ENCODE results near the gene SNAI3.

Gene SNAI3

DNA sequence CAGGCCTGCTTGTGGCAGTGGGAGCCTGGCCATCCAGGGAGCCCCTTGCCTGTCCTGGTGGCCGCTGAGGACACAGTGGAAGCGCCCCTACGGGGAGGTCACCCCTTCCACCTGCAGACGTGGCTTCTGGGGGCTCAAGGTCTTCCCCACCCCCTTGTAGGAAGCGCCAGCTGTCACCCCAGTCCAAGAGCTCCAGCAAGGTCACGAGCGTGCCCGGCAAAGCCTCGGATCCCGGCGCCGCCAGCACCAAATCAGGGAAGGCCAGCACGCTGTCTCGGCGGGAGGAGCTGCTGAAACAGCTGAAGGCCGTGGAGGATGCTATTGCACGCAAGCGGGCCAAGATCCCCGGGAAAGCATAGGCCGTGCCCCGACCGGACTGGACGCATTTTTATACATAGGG is 55.4 kb downstream of the SNAI3 start:
- DNase-seq (ENCODE audit: extremely low read depth, low read depth): no peak
- TF ChIP-seq, protein P1, sequence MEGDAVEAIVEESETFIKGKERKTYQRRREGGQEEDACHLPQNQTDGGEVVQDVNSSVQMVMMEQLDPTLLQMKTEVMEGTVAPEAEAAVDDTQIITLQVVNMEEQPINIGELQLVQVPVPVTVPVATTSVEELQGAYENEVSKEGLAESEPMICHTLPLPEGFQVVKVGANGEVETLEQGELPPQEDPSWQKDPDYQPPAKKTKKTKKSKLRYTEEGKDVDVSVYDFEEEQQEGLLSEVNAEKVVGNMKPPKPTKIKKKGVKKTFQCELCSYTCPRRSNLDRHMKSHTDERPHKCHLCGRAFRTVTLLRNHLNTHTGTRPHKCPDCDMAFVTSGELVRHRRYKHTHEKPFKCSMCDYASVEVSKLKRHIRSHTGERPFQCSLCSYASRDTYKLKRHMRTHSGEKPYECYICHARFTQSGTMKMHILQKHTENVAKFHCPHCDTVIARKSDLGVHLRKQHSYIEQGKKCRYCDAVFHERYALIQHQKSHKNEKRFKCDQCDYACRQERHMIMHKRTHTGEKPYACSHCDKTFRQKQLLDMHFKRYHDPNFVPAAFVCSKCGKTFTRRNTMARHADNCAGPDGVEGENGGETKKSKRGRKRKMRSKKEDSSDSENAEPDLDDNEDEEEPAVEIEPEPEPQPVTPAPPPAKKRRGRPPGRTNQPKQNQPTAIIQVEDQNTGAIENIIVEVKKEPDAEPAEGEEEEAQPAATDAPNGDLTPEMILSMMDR (IDR thresholded peaks at IDR 0.05; ENCODE audit: low read depth, low read length, missing control alignments): no peak
- no peak overlapping the region for H3K4me3 ChIP-seq (replicated peaks; ENCODE audit: low read depth, low read length)

DNA sequence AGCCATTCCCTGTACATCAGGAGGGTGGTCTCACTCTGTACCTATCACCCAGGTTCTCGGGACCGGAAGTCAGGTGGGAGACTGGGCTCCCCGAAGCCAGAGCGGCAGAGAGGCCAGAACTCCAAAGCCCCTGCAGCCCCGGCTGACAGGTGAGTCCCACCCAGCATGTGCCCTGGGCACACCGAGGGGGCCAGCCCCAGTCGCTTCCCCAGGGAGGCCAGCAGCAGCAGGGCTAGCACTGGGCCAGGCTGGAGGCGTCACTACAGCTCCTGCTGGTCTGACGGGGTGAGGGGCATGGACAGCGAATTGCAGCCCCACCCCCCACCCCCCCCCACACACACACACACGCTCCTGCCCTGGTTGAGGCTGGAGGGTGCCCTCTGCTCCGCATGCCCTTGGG is 55.9 kb downstream of the SNAI3 start:
- H3K4me3 ChIP-seq (replicated peaks; ENCODE audit: low read depth, low read length): no peak overlapping the region
- DNase-seq (ENCODE audit: extremely low read depth, low read depth): no peak
- TF ChIP-seq, protein P1 (IDR thresholded peaks at IDR 0.05; ENCODE audit: low read depth, low read length, missing control alignments): no peak

DNA sequence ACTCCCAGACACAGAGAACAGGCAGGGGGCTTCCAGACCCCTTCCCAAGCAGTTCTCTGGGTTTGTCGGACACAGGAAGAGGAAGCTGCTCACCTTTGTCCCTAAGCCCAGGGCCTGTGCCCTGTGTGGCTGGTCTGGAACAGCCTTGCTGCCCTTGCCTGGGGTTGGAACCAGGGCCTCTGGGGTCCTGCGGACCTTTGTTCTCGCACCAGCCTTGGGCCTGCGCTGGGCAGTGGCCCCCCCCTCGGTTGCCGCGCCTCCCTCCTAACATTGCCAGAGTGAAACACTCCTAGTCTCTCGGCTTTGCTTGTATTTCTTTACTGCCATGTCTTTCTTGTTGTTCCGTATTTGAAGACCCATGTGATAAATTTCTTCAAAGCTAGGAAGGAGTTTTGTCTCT is 56.5 kb downstream of the SNAI3 start:
- TF ChIP-seq, protein P1 (IDR thresholded peaks at IDR 0.05; ENCODE audit: low read depth, low read length, missing control alignments): no peak
- H3K4me3 ChIP-seq (replicated peaks; ENCODE audit: low read depth, low read length): no peak overlapping the region
- DNase-seq (ENCODE audit: extremely low read depth, low read depth): no peak

DNA sequence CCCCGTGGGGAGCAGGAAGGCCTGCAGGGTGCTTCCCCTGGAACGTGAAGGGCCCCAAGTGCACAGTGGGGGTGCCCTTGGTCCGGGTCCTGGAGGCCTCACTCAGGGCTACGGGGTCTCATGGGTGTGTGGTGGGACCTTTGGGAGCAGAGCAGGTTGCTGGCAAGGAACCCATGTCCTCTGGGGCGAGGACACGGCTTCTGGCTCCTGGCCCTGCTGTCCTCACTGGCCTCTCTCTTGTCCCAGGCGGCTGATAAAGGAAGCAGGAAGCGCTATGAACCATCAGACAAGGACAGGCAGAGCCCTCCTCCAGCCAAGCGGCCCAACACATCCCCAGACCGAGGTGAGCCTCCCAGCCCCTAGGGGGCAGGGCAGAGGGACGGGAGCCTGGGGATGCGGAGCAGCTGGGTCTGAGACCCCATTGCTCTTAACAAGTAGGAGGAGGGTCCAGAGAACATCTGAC is 57.8 kb downstream of the SNAI3 start:
- TF ChIP-seq, protein P1 (IDR thresholded peaks at IDR 0.05; ENCODE audit: low read depth, low read length, missing control alignments): peak; percentile 58
- DNase-seq (ENCODE audit: extremely low read depth, low read depth): no peak
- H3K4me3 ChIP-seq (replicated peaks; ENCODE audit: low read depth, low read length): no peak overlapping the region
